Limb (tissue), 2 donors: ENCODE results near the gene TBC1D16.

Experiments used
- DNase-seq, 2 donors: peaks; one replicate each; pipeline ENCODE4 v3.0.0-alpha.2; 2016; ENCODE audit errors: extremely low spot score in 2 of 2

The TBC1D16 gene, protein sequence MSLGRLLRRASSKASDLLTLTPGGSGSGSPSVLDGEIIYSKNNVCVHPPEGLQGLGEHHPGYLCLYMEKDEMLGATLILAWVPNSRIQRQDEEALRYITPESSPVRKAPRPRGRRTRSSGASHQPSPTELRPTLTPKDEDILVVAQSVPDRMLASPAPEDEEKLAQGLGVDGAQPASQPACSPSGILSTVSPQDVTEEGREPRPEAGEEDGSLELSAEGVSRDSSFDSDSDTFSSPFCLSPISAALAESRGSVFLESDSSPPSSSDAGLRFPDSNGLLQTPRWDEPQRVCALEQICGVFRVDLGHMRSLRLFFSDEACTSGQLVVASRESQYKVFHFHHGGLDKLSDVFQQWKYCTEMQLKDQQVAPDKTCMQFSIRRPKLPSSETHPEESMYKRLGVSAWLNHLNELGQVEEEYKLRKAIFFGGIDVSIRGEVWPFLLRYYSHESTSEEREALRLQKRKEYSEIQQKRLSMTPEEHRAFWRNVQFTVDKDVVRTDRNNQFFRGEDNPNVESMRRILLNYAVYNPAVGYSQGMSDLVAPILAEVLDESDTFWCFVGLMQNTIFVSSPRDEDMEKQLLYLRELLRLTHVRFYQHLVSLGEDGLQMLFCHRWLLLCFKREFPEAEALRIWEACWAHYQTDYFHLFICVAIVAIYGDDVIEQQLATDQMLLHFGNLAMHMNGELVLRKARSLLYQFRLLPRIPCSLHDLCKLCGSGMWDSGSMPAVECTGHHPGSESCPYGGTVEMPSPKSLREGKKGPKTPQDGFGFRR

DNA sequence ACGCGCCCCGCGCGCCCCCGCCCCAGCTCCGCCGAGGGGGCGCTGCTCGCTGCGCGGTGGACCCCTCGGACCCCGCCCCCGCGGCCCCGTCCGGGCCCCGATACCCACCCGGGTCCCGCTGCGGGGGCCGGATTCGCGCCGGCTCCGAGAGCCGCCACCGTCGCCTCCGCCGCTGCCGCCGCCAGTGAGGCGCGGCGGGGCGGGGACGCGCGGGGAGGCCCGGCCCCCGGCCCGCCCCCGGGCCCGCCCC lies at the start of gene TBC1D16:
TBC1D16 (minus strand) TSS at position 186 of the 250 bp plus-strand sequence. CDS start 22,325 bp downstream, outside the sequence.
- no peak for DNase-seq

DNA sequence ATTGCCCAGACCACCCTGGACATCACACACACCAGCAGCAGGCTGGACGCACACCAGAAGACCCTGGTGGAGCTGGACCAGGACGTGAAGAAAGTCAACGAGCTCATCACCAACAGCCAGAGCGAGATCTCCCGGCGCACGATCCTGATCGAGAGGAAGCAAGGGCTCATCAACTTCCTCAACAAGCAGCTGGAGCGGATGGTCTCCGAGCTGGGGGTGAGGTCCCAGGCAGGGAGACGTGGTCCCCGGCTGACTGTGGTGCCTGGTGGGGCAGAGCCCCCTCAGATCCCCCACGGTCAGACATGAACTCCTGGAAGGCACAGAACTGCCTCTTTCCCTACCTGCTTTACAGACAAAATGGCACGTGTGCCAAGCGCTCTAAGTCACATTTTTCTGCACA lies 49.1 kb upstream of the TBC1D16 start:
- no peak for DNase-seq

DNA sequence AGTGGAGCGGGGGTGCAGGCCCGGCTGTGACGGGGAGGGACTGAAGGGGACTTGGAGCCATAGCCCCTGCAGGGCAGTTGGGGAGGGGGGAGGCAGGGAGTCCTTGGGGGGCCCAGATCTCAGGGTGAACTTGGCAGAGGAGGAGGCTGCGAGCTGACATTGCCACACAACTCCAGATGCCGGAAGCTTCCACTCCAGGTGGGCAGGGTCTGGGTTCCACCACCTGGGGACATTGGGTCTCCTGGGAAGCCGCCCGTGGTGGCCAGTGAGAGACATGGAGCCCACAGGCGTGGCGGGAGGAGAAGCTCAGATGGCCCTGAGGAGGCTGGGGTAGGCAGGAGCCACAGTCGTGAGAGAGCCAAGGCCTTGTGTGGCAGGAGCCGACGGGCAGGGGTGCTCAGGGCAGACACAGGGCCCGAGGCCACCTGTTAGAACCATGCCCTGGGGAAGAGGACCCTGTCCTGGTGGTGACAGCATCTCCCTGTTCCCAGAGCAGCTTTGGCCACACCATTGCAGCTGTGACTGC lies 47.5 kb upstream of the TBC1D16 start:
- no peak for DNase-seq

DNA sequence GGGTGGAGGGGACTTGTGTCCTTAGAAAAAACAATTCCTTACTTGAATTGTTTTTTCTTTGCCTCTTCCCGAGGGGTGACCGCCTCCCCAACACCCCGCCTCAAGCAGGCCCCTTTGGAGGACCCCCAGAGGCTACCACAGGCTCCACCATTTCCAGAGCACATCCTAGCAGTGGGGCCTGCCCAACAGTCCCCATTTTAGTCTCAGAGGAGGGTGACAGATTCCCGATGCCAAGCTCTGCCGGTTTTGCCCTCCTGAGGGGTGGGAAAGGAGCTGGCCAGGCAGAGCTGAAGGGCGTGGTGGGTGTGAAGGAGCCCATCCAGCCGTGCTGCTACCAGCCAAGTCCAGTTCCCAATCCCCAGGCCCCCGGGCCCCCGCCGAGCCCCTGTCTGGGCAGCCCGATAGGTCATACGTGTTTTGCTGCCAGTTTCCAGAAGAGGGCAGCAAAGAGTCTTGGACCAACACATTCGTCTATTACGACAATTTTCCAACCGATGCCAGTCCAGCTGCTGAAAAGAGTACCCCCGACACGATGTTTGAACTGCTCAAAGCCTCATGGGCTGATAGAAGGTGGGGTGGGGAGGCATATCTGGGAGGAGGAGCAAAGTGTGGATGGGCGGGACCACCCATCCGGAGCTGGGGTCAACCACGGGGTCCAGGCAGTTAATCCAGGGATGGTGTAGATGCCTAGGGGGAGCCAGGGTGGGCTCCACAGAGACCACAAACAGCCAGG lies 46.9 kb upstream of the TBC1D16 start:
- peak; percentile 76 to 82 for DNase-seq

DNA sequence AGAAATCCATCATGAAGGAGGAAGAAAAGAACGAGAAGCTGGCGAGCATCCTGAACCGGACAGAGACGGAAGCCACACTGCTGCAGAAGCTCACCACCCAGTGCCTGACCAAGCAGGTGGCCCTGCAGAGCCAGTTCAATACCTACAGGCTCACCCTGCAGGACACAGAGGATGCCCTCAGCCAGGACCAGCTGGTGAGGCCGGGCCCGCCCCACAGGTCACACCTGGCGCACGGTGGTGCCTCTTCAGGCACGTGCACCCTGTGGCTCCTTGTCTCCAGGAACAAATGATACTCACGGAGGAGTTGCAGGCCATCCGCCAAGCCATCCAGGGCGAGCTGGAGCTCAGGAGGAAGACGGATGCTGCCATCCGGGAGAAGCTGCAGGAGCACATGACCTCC lies 45.9 kb upstream of the TBC1D16 start:
- no peak for DNase-seq

DNA sequence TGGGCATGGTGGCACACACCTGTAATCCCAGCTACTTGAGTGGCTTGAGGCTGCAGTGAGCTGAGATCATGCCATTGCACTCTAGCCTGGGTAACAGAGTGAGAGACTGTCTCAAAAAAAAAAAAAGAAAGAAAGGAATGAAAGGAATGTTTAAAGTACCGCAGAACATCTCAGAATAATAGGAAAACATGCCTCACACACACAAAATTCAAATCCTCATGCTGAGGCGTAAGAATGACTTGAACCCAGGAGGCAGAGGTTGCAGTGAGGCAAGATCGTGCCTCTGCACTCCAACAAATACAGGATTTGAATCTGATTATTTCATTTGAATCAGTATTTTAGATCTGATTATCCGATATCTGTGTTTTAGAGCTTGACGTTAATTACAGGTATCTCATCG lies 44.4 kb upstream of the TBC1D16 start:
- DNase-seq = no peak

DNA sequence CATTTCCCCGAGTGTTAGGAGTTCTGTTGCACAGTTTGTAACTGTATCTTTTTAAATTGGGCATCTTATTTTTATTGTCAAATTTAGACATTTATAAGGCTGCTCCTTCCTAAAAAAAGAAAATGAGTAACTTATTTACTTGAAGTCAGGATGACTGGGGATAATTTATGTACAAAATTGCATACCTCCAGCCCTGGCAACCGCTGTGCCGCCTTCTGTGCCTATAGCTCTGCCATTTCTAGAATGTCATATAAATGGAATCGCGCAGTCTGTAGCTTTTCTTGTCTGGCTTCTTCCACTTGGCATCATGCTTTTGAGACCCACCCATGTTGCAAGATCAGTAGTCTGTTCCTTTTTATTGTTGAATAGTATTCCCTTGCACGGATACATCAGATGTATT lies 36.7 kb upstream of the TBC1D16 start:
- no peak for DNase-seq

DNA sequence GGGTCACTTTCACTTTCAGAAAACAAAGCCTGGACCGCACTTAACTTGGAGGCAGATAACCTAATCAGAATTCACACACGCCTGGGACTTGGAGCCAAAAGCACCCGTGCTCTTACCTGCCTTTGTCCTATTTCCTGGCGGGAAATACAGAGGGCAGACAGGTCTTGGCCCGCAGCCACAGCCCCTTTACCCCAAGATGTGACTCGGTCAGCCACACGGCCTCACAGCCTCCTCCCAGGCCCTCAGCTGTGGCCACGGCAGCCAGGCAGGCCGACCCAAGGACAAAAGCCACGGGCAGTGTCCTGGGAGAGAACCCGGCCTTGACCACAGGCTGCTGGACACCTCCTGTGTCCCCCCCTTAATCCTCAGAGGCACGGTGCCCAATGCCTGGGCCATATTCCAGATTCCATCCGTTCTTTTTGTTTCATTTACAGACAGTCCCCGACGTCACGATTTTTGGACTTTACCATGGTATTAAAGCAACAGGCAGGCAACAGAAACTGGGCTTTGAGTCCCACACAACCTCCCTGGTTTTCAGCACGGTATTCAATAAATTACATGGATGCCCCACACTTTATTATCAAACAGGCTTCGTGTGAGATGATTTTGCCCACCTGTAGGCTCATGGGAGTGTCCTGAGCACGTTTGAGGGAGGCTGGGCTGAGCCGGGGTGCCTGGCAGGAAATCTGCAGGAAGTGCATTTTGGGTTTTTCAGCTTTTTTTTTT lies 35.6 kb upstream of the TBC1D16 start:
- no peak for DNase-seq

DNA sequence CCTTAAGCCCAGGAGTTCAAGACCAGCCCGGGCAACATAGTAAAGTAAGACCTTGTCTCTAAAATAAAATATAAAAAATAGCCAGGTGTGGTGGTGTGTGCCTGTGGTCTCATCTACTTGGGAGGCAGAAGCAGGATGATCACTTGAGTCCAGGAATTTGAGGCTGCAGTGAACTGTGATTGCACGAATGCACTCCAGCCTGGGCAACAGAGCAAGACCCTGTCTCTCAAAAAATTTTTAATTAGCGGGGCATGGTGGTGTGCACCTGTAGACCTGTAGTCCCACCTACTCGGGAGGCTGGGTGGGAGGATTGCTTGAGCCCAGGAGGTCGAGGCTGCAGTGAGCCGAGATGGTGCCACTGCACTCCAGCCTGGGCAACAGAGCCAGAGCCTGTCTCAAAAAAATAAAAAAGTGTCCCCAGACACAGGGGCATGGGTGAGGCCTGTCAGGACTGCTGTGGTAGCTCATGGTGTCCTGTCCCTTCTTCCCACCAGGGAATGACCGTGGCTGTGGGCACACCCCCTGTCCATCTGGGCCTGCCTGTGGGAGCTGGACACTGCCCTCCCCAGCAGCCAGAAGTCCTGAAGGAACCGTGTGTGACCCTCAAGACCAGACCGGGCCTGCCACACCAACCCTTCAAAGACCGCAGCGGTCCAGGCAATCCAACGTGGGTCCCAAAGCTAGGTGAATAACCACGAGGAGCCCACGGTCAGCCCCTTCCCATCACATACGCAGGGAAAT lies 34.9 kb upstream of the TBC1D16 start:
- DNase-seq = no peak

DNA sequence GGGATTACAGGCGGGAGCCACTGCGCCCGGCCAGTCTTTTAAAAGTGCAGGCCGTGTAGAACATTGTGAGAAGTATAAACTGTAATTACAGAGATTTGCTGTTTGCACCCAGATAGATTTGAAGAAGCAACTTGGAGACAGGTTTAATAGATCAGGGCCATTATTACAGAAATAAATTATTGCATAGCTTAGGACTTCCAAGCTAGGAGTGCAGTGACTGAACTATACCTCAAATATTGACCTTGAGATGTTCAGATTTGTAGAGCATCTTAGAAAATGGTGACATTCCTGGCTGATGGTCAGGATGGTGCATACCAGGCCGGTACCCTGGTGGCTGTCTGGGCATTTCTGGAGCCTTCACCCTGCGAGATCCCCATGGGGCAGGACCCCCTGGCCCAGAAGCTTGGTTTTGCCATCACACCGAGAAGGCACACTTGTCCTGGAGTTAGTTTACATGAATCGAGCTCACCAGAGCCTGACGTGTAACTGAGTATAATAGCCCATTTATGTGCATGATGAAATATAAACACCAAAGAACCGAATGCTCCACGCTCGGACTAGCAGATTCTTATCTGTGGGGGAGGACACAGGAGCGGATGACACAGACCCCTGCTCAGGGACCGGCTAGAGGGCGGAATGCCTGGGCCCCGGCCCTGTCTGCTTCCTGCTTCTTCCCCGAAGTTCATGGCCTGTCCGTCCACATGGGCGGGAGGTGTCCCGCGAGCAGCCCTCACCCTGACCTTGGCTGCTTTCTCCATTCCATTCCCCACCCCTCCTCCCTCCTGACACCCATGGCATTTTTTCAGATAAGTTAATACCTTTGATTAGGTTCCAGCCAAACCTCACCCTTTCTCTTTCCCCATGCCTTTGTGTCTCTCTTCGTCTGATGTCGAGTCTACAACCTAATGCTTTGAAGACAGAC lies 32.9 kb upstream of the TBC1D16 start:
- DNase-seq = no peak

DNA sequence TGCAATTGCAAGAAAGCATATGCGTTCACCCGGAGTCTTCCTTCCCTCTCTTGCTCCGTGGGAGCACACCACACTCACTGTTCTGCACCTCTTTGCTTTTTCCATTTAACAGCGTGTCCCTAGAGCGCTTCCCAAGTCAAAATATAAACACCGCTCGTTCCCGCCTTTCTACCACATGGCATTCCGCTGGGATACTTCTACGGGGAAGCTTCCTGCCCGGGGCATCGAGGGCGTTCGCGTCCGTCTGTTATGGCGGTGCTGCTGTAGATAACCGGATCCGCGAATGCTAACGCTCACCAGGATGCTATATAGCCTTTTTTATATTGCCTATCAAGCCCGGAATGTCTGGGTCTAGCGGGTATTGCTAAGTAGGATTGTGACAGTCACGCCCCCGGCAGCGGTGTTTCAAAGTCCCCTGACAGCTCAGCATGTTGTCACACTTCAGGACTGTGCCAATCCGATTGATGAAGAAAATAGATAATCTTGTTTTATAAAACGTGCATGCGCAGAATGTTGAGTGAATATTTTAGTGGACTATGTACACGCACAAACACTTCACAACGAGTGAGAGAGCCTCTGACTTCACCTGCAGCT lies 31.8 kb upstream of the TBC1D16 start:
- DNase-seq = no peak

DNA sequence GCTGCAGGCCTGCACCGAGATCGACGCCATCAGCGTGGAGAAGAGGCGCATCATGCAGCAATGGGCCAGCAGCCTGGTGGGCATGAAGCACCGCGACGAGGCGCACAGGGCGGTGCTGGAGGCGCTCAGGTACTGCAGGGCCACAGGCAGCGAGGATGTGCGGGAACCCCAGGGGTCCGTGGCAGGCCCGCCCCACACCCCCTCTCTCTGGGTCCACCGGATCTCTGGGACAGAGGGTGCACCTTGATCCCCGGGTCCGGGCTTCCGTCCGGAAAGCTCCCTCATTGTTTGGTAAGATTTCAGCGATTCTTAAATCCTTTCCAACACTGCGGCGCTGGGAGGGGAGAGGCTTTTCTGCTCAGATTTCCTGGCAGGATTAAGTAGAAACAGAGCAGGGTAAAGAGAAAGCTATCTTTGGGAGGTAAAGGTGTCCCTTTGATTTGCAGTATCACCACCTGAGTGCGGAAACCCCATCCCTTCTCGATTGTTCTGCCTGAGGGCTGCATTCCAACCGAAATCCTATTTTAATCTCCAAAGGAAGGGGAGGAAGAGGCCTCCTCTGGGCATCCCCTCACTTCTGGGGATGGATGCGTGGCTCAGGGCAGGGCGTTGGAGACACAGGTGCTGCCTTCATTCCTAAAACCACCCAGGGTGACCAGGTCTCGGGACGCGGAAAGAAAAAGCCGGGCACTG lies 30.0 kb upstream of the TBC1D16 start:
- no peak for DNase-seq

DNA sequence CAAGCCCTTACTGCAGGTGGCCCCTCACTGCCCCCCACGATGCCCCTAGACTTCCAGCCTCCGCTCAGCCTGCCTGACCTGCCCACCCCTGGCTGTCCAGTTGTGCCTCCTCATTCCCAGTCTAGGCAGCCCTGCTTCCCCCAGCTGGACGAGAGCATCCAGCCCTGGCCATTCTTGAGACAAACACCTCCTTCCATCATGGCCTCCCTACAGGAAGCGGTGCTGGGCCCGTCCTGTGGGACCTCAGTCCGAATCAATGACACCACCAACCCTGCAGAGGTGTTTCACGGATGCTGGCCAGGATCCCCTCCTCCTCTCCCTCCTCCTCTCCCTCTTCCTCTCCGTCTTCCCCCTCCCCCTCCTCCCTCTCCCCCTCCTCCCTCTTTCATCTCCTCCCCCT lies 29.0 kb upstream of the TBC1D16 start:
- DNase-seq = no peak

DNA sequence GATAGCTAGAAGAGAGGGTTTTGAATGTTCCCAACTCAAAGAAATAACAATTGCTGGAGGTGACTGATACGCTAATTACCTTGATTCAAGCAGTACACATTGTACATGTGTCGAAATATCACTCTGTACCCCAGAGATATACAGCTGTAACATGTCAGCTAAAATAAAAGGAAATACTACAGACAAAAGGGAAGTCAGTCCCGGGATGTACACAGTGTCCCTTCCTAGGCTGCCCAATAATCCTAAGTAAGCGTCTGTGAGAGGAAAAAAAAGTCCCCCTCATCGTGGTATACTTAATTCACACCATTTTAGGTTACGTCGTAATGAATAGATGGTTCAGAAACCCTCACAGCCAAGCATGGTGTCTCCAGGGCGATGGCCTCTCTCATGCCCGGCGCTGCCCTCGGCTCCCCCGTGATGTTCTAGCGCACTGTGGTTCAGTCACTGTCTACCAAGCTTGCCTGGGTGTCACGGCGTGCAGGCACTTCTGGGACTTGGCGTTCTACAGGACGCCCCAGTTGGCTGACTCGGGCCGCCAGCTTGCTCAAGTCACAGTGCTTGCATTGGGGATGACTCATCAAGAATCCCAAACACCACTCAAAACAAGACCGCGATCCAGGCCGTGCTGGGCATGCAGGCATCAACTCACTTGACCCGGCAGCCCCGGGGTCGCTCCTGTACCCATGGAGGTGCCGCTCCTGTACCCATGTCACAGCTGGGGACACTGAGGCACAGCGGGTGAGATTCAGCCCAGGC lies 28.3 kb upstream of the TBC1D16 start:
- no peak for DNase-seq

DNA sequence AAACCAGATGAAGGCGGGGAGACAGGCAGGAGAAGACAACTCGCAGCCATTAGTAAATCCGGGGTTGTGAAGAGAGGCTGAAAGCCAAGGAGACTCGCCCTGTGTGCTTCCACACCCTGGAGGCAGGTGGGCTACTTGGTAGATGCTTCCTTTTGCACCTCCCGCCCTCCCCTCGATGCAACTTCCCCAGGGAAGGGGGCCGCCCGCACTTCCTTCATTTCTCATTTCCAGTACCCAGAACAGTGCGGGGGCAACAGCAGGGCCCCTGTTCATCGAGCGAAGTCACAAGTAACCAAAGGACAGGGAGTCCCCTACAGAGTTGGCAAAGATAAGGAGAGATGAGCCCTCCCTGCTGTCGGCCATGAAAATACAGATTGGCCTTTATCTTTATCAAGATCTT lies 25.7 kb upstream of the TBC1D16 start:
- DNase-seq = no peak

DNA sequence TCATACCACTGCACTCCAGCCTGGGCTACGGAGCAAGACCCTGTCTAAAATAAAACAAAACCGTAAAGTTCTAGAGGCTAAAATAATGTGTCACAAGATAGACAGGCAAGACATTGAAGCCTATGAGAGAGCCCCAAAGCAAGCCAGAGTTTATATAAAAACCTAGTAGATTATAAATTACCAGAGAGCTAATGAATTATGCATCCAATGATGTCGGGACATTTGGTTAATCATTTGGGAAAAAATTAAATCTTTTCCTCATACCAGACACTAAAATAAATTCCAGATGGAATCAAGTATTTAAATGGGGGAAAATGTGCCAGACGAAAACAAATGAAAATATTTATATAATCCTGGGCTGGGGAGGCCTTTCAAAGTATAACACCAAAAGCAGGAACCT lies 25.0 kb upstream of the TBC1D16 start:
- no peak for DNase-seq

DNA sequence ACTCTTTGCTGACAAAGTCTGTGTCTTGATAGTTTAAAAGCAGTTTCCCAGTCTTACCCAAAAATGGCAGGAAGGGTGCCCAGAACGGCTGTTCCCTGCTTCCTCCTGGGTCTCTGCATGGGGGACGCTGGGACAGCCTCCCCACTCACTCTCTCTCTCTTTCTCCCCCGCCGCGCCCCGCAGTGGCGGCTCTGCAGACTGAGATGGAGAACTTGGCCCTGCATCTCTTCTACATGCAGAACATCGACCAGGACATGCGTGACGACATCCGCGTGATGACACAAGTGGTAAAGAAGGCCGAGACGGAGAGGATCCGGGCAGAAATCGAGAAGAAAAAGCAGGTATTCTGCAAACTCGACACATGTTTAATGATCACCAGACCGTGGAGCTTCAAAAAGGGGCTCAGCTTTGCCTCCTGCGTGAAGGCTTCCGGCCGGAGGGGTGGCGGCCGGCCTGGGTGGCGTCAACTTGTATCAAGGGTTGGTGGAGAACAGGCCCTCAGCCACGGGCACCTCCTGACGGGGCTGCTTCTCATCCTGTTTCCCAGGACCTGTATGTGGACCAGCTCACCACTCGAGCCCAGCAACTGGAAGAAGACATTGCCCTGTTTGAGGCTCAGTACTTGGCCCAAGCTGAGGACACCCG lies 22.8 kb upstream of the TBC1D16 start:
- DNase-seq = no peak

DNA sequence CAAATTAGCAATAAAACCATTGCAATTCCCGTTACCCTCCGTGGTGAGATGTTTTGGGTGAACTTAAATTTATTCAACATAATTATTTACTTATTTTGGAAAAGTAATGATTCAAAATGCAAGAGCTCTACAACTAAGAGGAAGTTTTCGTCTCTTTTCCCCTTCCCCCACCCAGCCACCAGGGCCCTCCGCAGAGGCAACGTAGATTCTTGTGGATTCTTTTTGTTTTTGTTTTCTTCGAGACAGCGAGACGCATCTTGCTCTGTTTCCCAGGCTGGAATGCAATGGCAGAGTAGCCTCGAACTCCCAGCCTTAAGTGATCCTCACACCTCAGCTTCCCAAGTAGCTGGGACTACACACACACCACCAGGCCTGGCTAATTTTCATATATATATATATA lies 19.9 kb upstream of the TBC1D16 start:
- DNase-seq = no peak
